Suprapubic skin (tissue), 4 donors: ENCODE measurements around the gene HOXD9. TPM values are rescaled to one million over a fixed set of nuclear protein-coding genes. Genes with fewer than 3 reads are reported as not detected.

ENCODE experiments used
- DNase-seq, 2 donors: peaks; one replicate each; pipeline ENCODE4 v3.0.0-alpha.2; 2019; ENCODE audit warnings: low spot score in 2 of 2
- H3K27ac ChIP-seq: fragments of 200-600 bp; sonication (generic); one replicate; pipeline ENCODE4 v1.5.1; 2019
- H3K27me3 ChIP-seq: fragments of 200-600 bp; sonication (generic); one replicate; pipeline ENCODE4 v1.5.1; 2019
- H3K36me3 ChIP-seq: fragments of 200-600 bp; sonication (generic); one replicate; pipeline ENCODE4 v1.5.1; 2019
- H3K4me1 ChIP-seq: fragments of 200-600 bp; sonication (generic); one replicate; pipeline ENCODE4 v1.5.1; 2019
- H3K4me3 ChIP-seq: fragments of 200-600 bp; sonication (generic); one replicate; pipeline ENCODE4 v1.5.1; 2019; ENCODE audit warnings: mild to moderate bottlenecking
- H3K9me3 ChIP-seq: fragments of 200-600 bp; sonication (generic); one replicate; pipeline ENCODE4 v1.5.1; 2019
- EP300 ChIP-seq: sonication (generic); formaldehyde crosslinking; IDR thresholded peaks from one replicate; pipeline ENCODE4 v1.6.1; 2017; ENCODE audit warnings: antibody characterized with exemption
- POLR2A ChIP-seq, 2 donors: fragments of 450-650 bp; IDR thresholded peaks; one replicate each; pipeline ENCODE4 v1.6.1; 2017; ENCODE audit warnings: antibody characterized with exemption in 2 of 2, mild to moderate bottlenecking in 2 of 2, moderate library complexity in 2 of 2
- POLR2AphosphoS5 ChIP-seq, 3 donors: sonication (generic); formaldehyde crosslinking; IDR thresholded peaks; one replicate each; pipeline ENCODE4 v1.6.1; 2017; ENCODE audit warnings: antibody characterized with exemption in 3 of 3
- WGBS: methylation state at CpG from one replicate; pipeline ENCODE4 v1.1.5; 2018; 5-methylcytosine and 5-hydroxymethylcytosine counted together
- total RNA-seq, 4 donors: library from RNA; depleted of rRNA; stranded (reverse); fragments of >200 nt; gene quantifications; one replicate each; pipeline ENCODE4 v1.1.0, GENCODE V29; 2016
- TF ChIP-seq, protein P1 (sequence below), 2 donors: fragments of 200-600 bp in 1 of 2; fragments of 450-650 bp in 1 of 2; sonication (generic) in 1 of 2; IDR thresholded peaks; one replicate each; pipeline ENCODE4 v1.5.1; 2016 to 2019; ENCODE audit warnings: antibody characterized with exemption in 2 of 2, mild to moderate bottlenecking in 1 of 2, moderate library complexity in 1 of 2

The HOXD9 gene
- total RNA-seq, 4 donors from 2014 or later: 0.26 to 3.1 (median 2.6) TPM; not detected in 1

DNA sequence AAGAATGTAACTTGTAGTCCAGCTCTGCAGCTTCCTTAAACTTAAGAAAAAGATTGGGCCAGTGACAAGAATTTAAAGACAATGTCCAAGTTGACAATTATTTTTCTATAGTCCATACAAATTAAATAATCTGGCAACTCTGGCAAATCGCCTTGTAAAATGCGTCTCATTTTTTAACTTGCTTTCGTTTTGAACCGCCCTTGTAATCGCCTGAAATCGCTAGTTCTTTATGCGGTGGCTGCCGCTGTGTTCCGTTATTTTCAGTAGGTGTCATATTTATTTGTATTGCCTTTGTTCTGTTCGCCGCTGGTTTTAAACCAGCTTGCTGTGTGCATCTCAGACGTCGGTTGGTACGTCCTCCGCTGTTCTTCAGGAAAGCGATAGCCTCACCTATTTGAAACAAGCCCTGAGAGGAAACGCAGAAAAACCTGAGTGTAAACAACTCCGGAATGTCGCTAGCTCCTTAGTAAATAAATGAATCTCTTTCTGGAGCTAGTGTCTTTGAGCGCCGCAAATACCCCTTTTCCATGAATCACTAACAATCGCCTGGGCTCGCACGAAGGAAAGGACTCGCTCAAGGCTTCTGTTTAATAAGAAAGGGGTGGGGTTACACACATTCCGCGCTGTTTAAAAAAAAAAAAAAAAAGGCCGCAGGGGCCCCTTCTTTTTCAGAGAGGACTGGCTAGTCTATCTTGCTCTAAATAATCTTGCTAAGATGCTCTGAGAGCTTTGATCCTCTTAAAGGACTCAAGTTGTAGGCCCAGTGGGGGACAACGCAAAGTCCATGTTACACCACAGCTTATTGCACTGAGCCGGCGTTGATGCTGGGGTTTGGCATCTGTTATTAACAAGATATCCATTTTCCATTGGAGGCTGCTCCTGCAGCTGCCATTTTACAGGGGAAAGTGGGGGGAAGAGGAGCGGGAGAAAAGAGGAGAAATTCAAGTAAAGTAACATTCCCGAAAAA is 10.0 kb downstream of the HOXD9 start:
- peak overlapping the region; percentile 65 for H3K4me3 ChIP-seq
- DNase-seq: no peak
- H3K36me3 ChIP-seq: no peaks in the 10 kb centered on the region
- peaks cover 99% of the 10 kb centered on the region for H3K27me3 ChIP-seq
- TF ChIP-seq POLR2A (IDR thresholded peaks at IDR 0.05) (no peak), EP300 (no peak), POLR2AphosphoS5 (IDR thresholded peaks at IDR 0.05) (no peak)
- peak overlapping the region; percentile 61 for H3K27ac ChIP-seq
- 23% methylated on average over 33 of the region's 33 CpGs for WGBS
- H3K9me3 ChIP-seq: no peaks in the 10 kb centered on the region
- H3K4me1 ChIP-seq: peaks cover 63% of the 10 kb centered on the region

DNA sequence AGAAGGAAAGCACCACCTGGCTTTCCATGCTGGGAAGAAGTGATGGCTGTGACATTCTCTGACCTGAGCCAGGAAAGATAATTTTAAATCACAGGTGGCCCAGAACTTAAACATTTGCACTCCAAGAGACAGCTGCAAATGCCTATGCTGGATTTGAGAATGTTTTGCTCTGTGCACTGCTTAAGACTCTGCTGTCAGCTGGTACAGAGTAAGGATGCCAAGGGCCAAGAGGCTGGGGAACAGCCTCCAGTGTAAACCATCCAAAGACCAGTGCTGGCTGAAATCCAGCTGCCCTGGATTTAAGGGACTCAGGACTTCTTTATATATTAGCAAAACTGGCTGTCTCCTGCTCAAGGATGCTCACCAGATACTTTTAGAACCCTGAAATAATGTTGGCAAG is 10.9 kb downstream of the HOXD9 start:
- Histone ChIP-seq H3K27ac (no peak overlapping the region), H3K4me3 (no peak overlapping the region), H3K27me3 (peaks cover 99% of the 10 kb centered on the region), H3K36me3 (no peaks in the 10 kb centered on the region), H3K4me1 (peaks cover 59% of the 10 kb centered on the region), H3K9me3 (no peaks in the 10 kb centered on the region)
- DNase-seq: no peak
- TF ChIP-seq, protein P1, sequence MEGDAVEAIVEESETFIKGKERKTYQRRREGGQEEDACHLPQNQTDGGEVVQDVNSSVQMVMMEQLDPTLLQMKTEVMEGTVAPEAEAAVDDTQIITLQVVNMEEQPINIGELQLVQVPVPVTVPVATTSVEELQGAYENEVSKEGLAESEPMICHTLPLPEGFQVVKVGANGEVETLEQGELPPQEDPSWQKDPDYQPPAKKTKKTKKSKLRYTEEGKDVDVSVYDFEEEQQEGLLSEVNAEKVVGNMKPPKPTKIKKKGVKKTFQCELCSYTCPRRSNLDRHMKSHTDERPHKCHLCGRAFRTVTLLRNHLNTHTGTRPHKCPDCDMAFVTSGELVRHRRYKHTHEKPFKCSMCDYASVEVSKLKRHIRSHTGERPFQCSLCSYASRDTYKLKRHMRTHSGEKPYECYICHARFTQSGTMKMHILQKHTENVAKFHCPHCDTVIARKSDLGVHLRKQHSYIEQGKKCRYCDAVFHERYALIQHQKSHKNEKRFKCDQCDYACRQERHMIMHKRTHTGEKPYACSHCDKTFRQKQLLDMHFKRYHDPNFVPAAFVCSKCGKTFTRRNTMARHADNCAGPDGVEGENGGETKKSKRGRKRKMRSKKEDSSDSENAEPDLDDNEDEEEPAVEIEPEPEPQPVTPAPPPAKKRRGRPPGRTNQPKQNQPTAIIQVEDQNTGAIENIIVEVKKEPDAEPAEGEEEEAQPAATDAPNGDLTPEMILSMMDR (IDR thresholded peaks at IDR 0.05): no peak
- TF ChIP-seq EP300 (no peak), POLR2A (IDR thresholded peaks at IDR 0.05) (no peak), POLR2AphosphoS5 (IDR thresholded peaks at IDR 0.05) (no peak)

DNA sequence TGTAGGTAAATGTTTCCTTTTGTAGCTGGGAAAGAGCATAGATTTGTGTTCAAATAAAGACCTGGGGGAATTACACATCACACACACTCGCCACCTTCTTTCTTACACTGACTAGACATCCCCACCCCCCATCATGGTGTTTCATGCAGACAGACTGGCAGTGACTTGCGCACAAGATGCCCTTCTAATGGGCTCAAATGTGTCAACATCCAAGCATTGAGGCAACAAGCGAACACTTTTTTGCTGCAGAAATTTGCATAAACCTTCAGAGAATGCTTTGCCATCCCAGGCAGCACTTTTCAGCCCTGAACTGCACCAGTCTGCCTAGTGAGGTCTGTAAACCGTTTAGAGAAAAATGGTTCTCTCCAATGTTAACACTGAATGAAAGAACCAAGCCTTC is 11.5 kb downstream of the HOXD9 start:
- Histone ChIP-seq H3K27me3 (peaks cover 99% of the 10 kb centered on the region), H3K4me3 (no peak overlapping the region), H3K9me3 (no peaks in the 10 kb centered on the region), H3K4me1 (peaks cover 59% of the 10 kb centered on the region), H3K27ac (no peak overlapping the region), H3K36me3 (no peaks in the 10 kb centered on the region)
- TF ChIP-seq, protein P1 (IDR thresholded peaks at IDR 0.05): no peak
- TF ChIP-seq POLR2A (IDR thresholded peaks at IDR 0.05) (no peak), POLR2AphosphoS5 (IDR thresholded peaks at IDR 0.05) (no peak), EP300 (no peak)
- DNase-seq: no peak
- WGBS: 68% methylated on average over 4 of the region's 4 CpGs

DNA sequence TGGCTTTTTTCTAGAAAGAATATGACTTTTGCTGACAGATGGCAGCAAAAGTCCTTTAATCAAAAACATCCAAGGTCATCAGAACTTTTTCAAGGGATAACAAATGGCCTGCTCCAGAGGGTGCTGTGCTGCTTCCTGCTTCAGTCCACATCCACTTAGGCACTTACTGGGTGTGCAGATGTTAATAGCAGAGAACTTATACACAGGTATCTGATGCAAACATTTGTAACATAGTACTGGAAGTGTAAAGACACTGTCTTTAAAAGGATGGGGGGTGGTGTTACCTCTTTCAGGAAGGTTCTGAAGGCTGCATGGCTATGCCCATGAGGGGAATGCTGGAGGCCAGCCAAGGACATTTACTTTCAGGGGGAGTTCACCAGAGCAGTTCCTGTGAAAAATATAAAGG is 12.5 kb downstream of the HOXD9 start:
- Histone ChIP-seq H3K36me3 (no peaks in the 10 kb centered on the region), H3K4me1 (peaks cover 58% of the 10 kb centered on the region), H3K9me3 (no peaks in the 10 kb centered on the region), H3K27ac (peak overlapping the region; percentile 87), H3K27me3 (peaks cover 99% of the 10 kb centered on the region), H3K4me3 (no peak overlapping the region)
- DNase-seq: no peak
- no peak for TF ChIP-seq EP300
- TF ChIP-seq POLR2A (IDR thresholded peaks at IDR 0.05): no peak

DNA sequence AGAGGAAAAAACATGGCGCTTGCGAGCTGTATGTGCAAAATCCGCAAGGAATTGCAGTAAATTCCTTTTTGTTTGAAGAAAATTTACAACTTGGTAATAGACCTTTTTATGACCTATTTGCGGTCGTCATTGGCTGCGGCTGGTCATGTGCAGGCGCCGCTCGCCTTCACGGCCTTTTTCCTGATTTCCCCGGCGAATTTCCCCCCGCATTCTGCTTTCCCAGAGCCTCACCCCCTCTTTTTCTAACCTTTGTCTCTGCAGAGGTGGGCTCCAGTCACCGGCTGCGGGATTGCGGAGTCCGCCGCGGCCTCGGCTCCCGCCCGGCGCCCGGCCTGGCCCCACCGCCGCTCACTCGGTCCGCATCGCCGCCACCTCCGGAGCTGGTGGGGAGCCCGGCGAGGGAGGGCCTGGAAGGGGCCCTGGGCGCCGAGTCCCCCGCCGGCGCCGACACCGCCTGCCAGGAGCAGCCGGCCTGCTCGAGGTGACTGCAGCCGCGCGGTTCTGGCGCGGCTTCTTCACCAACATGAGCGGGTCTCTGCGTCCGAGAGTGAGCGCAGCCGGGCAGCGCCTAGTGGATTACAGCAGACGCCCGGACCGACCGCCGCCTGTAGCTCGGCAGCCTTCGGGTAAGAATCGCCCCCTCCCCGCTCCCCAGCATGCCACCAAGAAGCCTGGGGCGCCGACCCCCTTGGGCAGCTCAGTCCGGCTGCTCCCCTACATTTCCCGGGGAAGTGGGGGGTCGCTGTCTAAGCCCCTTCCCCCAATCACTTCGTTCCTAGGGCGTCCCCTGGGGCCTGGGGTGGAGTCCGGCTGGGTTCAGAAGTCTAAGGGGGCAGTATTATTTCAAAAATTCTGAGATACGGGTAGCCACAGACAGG is 14.1 kb downstream of the HOXD9 start:
- peak in 1 of 3 donors; percentile 4 for TF ChIP-seq POLR2AphosphoS5 (IDR thresholded peaks at IDR 0.05)
- no peak for TF ChIP-seq EP300

DNA sequence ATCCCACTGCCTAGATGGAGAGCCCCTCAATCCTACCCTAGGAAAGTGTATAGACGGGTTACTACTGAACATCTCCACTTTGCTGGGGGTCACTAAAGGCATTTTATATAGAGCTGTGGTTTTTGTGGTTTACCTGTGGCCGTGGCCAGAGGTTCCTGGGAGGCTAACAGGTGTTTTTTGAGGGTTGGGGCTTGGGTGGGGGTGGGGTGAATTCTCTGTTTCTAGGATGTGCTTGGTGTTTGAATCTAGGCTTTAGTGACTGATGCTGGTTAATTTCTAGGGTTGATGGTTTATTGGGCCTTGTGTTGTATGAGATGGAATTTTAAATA is 14.7 kb downstream of the HOXD9 start:
- H3K27ac ChIP-seq: peak overlapping the region; percentile 87
- TF ChIP-seq POLR2A (IDR thresholded peaks at IDR 0.05) (no peak), EP300 (no peak), POLR2AphosphoS5 (IDR thresholded peaks at IDR 0.05) (no peak)
- TF ChIP-seq, protein P1 (IDR thresholded peaks at IDR 0.05): no peak
- 21% methylated on average over 2 of the region's 2 CpGs for WGBS
- peak overlapping the region; percentile 61 for H3K4me3 ChIP-seq
- peaks cover 60% of the 10 kb centered on the region for H3K4me1 ChIP-seq
- H3K9me3 ChIP-seq: no peaks in the 10 kb centered on the region
- H3K36me3 ChIP-seq: no peaks in the 10 kb centered on the region
- no peak for DNase-seq
- H3K27me3 ChIP-seq: peaks cover 89% of the 10 kb centered on the region

More for the DNA sequence above, 14.1 kb downstream of the HOXD9 start:
- WGBS: 5% methylated on average over 35 of the region's 71 CpGs
- peak in 1 of 2 donors; percentile 81 for DNase-seq
- H3K9me3 ChIP-seq: no peaks in the 10 kb centered on the region
- peaks cover 94% of the 10 kb centered on the region for H3K27me3 ChIP-seq
- H3K4me1 ChIP-seq: peaks cover 62% of the 10 kb centered on the region
- H3K36me3 ChIP-seq: no peaks in the 10 kb centered on the region
- peak overlapping the region; percentile 61 for H3K4me3 ChIP-seq
- peak overlapping the region; percentile 87 for H3K27ac ChIP-seq
